ENCODE results near the gene ANTXR1.
A peak's percentile ranks its signal among the peaks of the same experiment; 100 is the strongest.

Gene ANTXR1

GRCh38 chr2:69177063-69177771 lies 164.2 kb downstream of the ANTXR1 start:
- no peak overlapping the region for H3K9ac ChIP-seq (ENCODE audit: low read depth, low read length)
- DNase-seq (no peak), ATAC-seq (ENCODE audit: insufficient read depth, low read depth) (no peak)
- no peak overlapping the region for H3K4me2 ChIP-seq (ENCODE audit: insufficient read depth, low read length)
- no peaks in the 10 kb centered on the region for H3K4me1 ChIP-seq (ENCODE audit: insufficient read depth, low read length)
- H3K9me3 ChIP-seq (ENCODE audit: insufficient read depth, low read length, severe bottlenecking) = no peaks in the 10 kb centered on the region
- H3K27ac ChIP-seq (ENCODE audit: low read length) = no peak overlapping the region
- H4K20me1 ChIP-seq (ENCODE audit: insufficient read depth, low read length) = no peaks in the 10 kb centered on the region
- H3K27me3 ChIP-seq (ENCODE audit: insufficient read depth, low read length, poor library complexity) = no peaks in the 10 kb centered on the region
- H3K4me3 ChIP-seq (ENCODE audit: low read depth in 1 of 2, low read length in 2 of 2) = no peak overlapping the region
- H3K79me2 ChIP-seq (ENCODE audit: insufficient read depth, low read length) = no peaks in the 10 kb centered on the region
- peaks cover 20% of the 10 kb centered on the region for H3K36me3 ChIP-seq (ENCODE audit: insufficient read depth, low read length)
- H2AFZ ChIP-seq (ENCODE audit: low read depth, low read length) = no peak overlapping the region
- no peak for TF ChIP-seq EZH2 (IDR thresholded peaks at IDR 0.05; ENCODE audit: borderline replicate concordance, low read depth, low read length, severe bottlenecking)
- no peak for TF ChIP-seq CTCF (IDR thresholded peaks at IDR 0.05; ENCODE audit: borderline replicate concordance, extremely low read depth, low read length, poor library complexity, severe bottlenecking)

GRCh38 chr2:69177785-69178636 lies 165.0 kb downstream of the ANTXR1 start:
- no peak overlapping the region for H3K4me3 ChIP-seq (ENCODE audit: low read depth in 1 of 2, low read length in 2 of 2)
- ATAC-seq (ENCODE audit: insufficient read depth, low read depth) (0 out of 3 replicates have a peak, but pooled peaks have one; percentile 44), DNase-seq (peak; percentile 13)

GRCh38 chr2:69178756-69179155 lies 165.8 kb downstream of the ANTXR1 start:
- DNase-seq (no peak), ATAC-seq (ENCODE audit: insufficient read depth, low read depth) (no peak)
- Histone ChIP-seq H4K20me1 (ENCODE audit: insufficient read depth, low read length) (no peaks in the 10 kb centered on the region), H3K27ac (ENCODE audit: low read length) (no peak overlapping the region), H3K9ac (ENCODE audit: low read depth, low read length) (no peak overlapping the region), H3K4me2 (ENCODE audit: insufficient read depth, low read length) (no peak overlapping the region), H3K9me3 (ENCODE audit: insufficient read depth, low read length, severe bottlenecking) (no peaks in the 10 kb centered on the region), H3K4me3 (ENCODE audit: low read depth in 1 of 2, low read length in 2 of 2) (no peak overlapping the region), H3K27me3 (ENCODE audit: insufficient read depth, low read length, poor library complexity) (no peaks in the 10 kb centered on the region), H3K36me3 (ENCODE audit: insufficient read depth, low read length) (peaks cover 33% of the 10 kb centered on the region), H2AFZ (ENCODE audit: low read depth, low read length) (no peak overlapping the region), H3K4me1 (ENCODE audit: insufficient read depth, low read length) (no peaks in the 10 kb centered on the region), H3K79me2 (ENCODE audit: insufficient read depth, low read length) (no peaks in the 10 kb centered on the region)
- TF ChIP-seq CTCF (IDR thresholded peaks at IDR 0.05; ENCODE audit: borderline replicate concordance, extremely low read depth, low read length, poor library complexity, severe bottlenecking) (no peak), EZH2 (IDR thresholded peaks at IDR 0.05; ENCODE audit: borderline replicate concordance, low read depth, low read length, severe bottlenecking) (no peak)

More at GRCh38 chr2:69177785-69178636, 165.0 kb downstream of the ANTXR1 start:
- no peak for TF ChIP-seq CTCF (IDR thresholded peaks at IDR 0.05; ENCODE audit: borderline replicate concordance, extremely low read depth, low read length, poor library complexity, severe bottlenecking)
- Histone ChIP-seq H2AFZ (ENCODE audit: low read depth, low read length) (no peak overlapping the region), H3K36me3 (ENCODE audit: insufficient read depth, low read length) (peaks cover 28% of the 10 kb centered on the region), H3K4me1 (ENCODE audit: insufficient read depth, low read length) (no peaks in the 10 kb centered on the region), H3K79me2 (ENCODE audit: insufficient read depth, low read length) (no peaks in the 10 kb centered on the region), H3K9ac (ENCODE audit: low read depth, low read length) (no peak overlapping the region), H3K4me2 (ENCODE audit: insufficient read depth, low read length) (no peak overlapping the region), H3K27ac (ENCODE audit: low read length) (no peak overlapping the region), H3K9me3 (ENCODE audit: insufficient read depth, low read length, severe bottlenecking) (no peaks in the 10 kb centered on the region), H4K20me1 (ENCODE audit: insufficient read depth, low read length) (no peaks in the 10 kb centered on the region), H3K27me3 (ENCODE audit: insufficient read depth, low read length, poor library complexity) (no peaks in the 10 kb centered on the region)

All from DND-41 (cell line).